ENCODE data around the gene AFDN.

AFDN gene, protein sequence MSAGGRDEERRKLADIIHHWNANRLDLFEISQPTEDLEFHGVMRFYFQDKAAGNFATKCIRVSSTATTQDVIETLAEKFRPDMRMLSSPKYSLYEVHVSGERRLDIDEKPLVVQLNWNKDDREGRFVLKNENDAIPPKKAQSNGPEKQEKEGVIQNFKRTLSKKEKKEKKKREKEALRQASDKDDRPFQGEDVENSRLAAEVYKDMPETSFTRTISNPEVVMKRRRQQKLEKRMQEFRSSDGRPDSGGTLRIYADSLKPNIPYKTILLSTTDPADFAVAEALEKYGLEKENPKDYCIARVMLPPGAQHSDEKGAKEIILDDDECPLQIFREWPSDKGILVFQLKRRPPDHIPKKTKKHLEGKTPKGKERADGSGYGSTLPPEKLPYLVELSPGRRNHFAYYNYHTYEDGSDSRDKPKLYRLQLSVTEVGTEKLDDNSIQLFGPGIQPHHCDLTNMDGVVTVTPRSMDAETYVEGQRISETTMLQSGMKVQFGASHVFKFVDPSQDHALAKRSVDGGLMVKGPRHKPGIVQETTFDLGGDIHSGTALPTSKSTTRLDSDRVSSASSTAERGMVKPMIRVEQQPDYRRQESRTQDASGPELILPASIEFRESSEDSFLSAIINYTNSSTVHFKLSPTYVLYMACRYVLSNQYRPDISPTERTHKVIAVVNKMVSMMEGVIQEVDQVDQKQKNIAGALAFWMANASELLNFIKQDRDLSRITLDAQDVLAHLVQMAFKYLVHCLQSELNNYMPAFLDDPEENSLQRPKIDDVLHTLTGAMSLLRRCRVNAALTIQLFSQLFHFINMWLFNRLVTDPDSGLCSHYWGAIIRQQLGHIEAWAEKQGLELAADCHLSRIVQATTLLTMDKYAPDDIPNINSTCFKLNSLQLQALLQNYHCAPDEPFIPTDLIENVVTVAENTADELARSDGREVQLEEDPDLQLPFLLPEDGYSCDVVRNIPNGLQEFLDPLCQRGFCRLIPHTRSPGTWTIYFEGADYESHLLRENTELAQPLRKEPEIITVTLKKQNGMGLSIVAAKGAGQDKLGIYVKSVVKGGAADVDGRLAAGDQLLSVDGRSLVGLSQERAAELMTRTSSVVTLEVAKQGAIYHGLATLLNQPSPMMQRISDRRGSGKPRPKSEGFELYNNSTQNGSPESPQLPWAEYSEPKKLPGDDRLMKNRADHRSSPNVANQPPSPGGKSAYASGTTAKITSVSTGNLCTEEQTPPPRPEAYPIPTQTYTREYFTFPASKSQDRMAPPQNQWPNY (N-terminal part only)

DNA sequence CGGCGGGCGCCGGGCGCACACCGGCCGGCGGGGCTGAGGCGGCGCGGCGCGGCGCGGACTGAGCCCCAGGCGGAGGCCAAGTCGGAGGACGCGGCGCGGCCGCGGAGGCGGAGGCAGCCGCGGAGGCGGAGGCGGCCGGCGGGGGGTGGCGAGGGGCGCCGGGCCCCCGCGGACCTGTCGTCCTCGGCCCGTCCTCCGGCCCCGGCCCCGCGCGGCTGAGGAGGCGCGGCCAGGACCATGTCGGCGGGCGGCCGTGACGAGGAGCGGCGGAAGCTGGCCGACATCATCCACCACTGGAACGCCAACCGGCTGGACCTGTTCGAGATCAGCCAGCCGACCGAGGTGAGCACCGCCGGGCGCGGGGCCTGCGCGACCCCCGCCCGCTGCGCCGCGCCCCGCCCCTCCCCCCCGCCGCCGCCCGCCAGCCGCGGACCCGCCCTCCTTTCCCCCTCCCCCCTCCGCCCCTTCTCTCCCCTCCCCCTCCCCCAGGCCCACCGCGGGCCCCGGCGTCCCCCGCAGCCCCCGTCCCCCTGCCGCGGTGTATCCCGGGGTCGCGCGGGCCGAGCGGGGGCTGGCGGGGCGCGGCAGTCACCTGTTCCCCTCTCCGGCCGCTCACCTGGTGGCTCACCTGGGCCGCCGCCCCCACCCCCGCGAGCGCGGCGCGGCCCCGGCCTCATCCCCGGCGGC, at the start of gene AFDN:
AFDN (plus strand) TSS at position 16 of the 687 bp plus-strand sequence; CDS start at position 238, 222 bp downstream.
- peaks cover 6% of the 10 kb centered on the region for H3K36me3 ChIP-seq (ENCODE audit: control insufficient read depth, insufficient read depth, low read length)
- no peaks in the 10 kb centered on the region for H3K27me3 ChIP-seq (ENCODE audit: control insufficient read depth, insufficient read depth, low read length)
- H3K9me3 ChIP-seq (ENCODE audit: control insufficient read depth, insufficient read depth, low read depth, low read length): no peaks in the 10 kb centered on the region
- H3K9ac ChIP-seq (ENCODE audit: low read length): peak within 1 kb of the TSS; percentile 89
- H3K4me1 ChIP-seq (ENCODE audit: control insufficient read depth, insufficient read depth, low read length): peaks cover 17% of the 10 kb centered on the region
- H3K27ac ChIP-seq (ENCODE audit: low read depth, low read length): peak within 1 kb of the TSS; percentile 61; the same call in 1 of the 2 replicates
- peak within 1 kb of the TSS; percentile 99 for H3K4me3 ChIP-seq (ENCODE audit: low read depth, low read length)

DNA sequence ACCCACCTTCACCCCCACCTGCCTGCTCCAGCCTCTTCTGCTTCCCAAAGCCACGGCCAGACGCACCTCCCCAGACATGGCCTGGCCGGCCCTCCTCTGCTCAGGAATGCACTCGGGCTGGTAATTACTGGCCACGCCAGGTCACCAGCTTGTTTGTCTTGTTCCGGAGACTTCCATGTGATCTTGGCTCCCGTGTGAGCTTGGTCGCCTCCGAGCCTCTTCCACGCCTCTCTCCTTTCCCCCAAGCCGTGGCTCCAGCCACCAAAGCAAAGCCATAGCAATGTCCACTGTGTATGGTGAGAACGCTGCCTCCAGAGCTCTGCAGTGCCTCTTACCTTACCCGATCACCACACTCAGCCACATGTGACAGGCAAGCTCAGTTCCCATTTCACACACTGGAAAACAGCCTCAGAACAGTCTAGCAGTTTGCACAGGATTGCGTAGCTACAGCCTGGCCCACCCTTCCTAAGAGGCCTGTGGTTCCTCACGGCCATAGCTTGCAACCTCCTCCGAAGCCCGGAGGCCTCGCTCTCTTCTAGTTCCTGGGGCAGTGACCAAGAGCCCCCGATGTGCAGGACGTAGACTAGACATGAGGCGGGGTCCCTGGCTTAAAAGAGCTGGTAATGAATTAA, 48.1 kb upstream of the AFDN start:
- no peak overlapping the region for H3K9ac ChIP-seq (ENCODE audit: low read length)
- no peaks in the 10 kb centered on the region for H3K27me3 ChIP-seq (ENCODE audit: control insufficient read depth, insufficient read depth, low read length)

DNA sequence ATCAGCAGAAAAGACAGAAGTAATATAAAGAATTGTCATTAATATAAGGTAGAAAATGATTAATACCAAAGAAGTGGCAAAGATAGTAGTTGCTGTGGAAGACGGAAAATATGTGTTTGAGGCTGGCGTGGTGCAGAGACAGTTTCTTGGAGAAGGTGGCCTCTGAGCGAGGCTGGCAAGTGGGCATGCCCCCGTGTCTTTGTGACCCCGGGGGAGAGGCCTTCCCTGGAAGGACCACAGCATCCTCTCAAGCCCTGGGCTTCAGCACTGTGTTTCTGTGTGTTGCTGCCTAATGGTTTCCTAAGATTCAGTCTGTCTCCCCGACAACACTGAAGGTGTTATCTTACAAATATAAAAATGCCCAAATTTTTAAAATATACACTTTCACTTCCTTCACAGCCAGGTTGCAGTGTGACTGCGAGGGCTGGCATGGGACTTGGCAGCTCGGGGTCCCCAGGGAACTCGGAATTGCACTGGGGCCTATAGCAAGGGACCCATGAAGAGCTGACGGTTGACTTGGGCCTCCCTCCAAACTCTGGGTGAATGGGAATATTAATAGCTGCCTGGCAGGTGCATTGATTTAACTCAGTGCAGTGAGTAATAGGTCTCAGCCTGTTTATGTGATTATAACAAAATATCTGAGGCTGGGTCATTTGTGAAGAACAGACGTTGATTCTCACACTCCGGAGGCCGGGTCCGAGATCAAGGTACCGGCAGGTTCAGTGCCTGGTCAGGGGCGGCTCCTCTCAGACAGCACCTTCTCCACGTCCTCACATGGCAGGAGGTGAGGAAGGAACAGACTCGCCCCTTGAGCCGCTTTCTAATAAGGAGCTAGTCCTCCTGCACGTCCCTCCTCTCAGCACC, 47.4 kb upstream of the AFDN start:
- H3K36me3 ChIP-seq (ENCODE audit: control insufficient read depth, insufficient read depth, low read length): no peaks in the 10 kb centered on the region
- no peak overlapping the region for H3K4me3 ChIP-seq (ENCODE audit: low read depth, low read length)
- no peaks in the 10 kb centered on the region for H3K4me1 ChIP-seq (ENCODE audit: control insufficient read depth, insufficient read depth, low read length)
- H3K9me3 ChIP-seq (ENCODE audit: control insufficient read depth, insufficient read depth, low read depth, low read length): no peaks in the 10 kb centered on the region
- no peak overlapping the region for H3K9ac ChIP-seq (ENCODE audit: low read length)
- no peaks in the 10 kb centered on the region for H3K27me3 ChIP-seq (ENCODE audit: control insufficient read depth, insufficient read depth, low read length)
- H3K27ac ChIP-seq (ENCODE audit: low read depth, low read length): no peak overlapping the region

More for the DNA sequence above, 48.1 kb upstream of the AFDN start:
- H3K4me3 ChIP-seq (ENCODE audit: low read depth, low read length): no peak overlapping the region
- H3K4me1 ChIP-seq (ENCODE audit: control insufficient read depth, insufficient read depth, low read length): no peaks in the 10 kb centered on the region
- H3K27ac ChIP-seq (ENCODE audit: low read depth, low read length): no peak overlapping the region
- no peaks in the 10 kb centered on the region for H3K36me3 ChIP-seq (ENCODE audit: control insufficient read depth, insufficient read depth, low read length)
- H3K9me3 ChIP-seq (ENCODE audit: control insufficient read depth, insufficient read depth, low read depth, low read length): no peaks in the 10 kb centered on the region

DNA sequence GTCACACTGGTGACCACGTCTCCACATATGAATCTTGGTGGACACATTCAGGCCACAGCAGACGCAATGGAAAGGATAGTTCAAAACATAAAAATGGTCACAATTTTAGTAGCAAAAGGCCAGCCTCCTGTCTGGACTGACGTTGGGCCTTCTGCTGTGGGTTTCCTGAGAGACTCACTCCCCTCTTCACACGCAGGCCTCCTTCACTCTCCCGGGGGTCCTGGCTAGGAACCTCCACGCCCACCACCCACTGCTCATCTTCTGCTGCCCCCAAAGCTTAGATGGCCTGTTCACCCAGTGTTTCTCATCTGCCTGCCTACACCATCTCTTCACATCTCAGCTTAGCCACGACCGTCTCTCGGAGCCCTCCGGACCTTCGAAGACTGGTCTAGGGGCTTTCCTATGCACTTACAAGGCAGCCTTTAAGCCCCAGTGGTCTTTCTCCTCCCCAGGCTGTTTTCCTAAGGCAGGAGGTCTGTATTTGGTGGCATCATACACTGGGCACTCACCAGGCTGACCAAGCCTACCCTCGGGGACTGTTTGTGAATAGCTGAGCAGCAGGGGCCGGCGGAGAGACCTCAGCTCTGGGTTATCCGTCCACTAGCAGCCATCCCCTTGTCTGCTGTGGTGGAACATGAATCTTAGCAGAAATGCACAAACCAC, 46.6 kb upstream of the AFDN start:
- no peaks in the 10 kb centered on the region for H3K9me3 ChIP-seq (ENCODE audit: control insufficient read depth, insufficient read depth, low read depth, low read length)
- no peak overlapping the region for H3K9ac ChIP-seq (ENCODE audit: low read length)
- H3K4me3 ChIP-seq (ENCODE audit: low read depth, low read length): no peak overlapping the region
- H3K27me3 ChIP-seq (ENCODE audit: control insufficient read depth, insufficient read depth, low read length): no peaks in the 10 kb centered on the region
- no peaks in the 10 kb centered on the region for H3K36me3 ChIP-seq (ENCODE audit: control insufficient read depth, insufficient read depth, low read length)
- H3K27ac ChIP-seq (ENCODE audit: low read depth, low read length): no peak overlapping the region
- H3K4me1 ChIP-seq (ENCODE audit: control insufficient read depth, insufficient read depth, low read length): no peaks in the 10 kb centered on the region

DNA sequence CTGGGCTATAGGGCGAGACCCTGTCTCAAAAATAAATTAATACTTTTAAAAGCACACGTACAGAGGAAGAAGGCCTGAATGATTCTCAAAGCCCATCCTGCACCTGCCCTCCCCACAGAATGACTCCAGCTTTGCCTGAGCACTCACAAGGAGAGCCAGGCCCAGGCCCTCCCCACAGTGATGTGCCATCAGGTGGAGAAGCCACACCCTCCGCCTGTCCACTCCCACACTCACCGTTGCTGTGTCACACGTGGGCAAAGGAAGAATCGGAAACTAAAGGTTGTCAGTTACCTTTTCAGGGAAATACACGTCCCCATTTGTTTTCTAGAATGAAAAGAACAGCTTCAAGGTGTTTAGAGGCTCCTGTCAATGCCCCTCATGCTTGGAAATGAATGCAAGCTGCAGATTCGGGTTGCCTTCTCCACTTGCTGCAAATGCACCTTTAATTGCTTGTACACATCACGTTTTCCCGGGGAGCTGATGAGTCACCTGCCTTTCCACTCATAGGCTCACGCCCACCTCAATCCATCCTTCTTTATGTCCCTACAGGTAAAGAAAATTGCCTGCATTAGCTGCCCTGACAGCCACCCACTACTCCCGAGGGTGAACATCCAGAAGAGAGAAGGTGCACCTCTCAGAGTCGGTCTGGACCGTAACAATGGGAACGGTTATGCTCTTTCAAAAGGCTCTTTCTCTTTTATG, 45.5 kb upstream of the AFDN start:
- Histone ChIP-seq H3K27me3 (ENCODE audit: control insufficient read depth, insufficient read depth, low read length) (no peaks in the 10 kb centered on the region), H3K9ac (ENCODE audit: low read length) (no peak overlapping the region), H3K9me3 (ENCODE audit: control insufficient read depth, insufficient read depth, low read depth, low read length) (no peaks in the 10 kb centered on the region), H3K36me3 (ENCODE audit: control insufficient read depth, insufficient read depth, low read length) (no peaks in the 10 kb centered on the region), H3K4me1 (ENCODE audit: control insufficient read depth, insufficient read depth, low read length) (no peaks in the 10 kb centered on the region), H3K27ac (ENCODE audit: low read depth, low read length) (no peak overlapping the region), H3K4me3 (ENCODE audit: low read depth, low read length) (no peak overlapping the region)

DNA sequence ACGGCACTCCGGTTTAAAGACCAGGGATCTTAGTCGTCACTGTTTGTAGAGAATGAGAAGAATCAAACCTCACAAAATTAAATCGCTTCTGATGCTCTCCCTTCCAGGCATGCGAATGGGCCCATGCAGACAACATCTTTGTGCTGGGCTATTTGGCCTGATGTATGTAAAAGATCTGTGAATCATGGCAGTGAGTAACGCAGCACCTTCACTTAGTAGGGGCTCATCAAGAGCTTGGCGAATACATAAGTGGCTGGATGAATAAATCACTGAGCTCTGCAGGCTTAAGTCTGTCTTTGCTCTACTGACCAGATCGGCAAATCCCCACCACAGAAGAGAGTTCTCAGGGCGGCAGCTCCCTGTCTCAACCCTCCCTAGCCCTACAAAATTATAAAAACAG, 44.8 kb upstream of the AFDN start:
- Histone ChIP-seq H3K27me3 (ENCODE audit: control insufficient read depth, insufficient read depth, low read length) (no peaks in the 10 kb centered on the region), H3K27ac (ENCODE audit: low read depth, low read length) (no peak overlapping the region), H3K4me1 (ENCODE audit: control insufficient read depth, insufficient read depth, low read length) (no peaks in the 10 kb centered on the region), H3K4me3 (ENCODE audit: low read depth, low read length) (no peak overlapping the region), H3K9me3 (ENCODE audit: control insufficient read depth, insufficient read depth, low read depth, low read length) (no peaks in the 10 kb centered on the region), H3K9ac (ENCODE audit: low read length) (no peak overlapping the region), H3K36me3 (ENCODE audit: control insufficient read depth, insufficient read depth, low read length) (no peaks in the 10 kb centered on the region)

DNA sequence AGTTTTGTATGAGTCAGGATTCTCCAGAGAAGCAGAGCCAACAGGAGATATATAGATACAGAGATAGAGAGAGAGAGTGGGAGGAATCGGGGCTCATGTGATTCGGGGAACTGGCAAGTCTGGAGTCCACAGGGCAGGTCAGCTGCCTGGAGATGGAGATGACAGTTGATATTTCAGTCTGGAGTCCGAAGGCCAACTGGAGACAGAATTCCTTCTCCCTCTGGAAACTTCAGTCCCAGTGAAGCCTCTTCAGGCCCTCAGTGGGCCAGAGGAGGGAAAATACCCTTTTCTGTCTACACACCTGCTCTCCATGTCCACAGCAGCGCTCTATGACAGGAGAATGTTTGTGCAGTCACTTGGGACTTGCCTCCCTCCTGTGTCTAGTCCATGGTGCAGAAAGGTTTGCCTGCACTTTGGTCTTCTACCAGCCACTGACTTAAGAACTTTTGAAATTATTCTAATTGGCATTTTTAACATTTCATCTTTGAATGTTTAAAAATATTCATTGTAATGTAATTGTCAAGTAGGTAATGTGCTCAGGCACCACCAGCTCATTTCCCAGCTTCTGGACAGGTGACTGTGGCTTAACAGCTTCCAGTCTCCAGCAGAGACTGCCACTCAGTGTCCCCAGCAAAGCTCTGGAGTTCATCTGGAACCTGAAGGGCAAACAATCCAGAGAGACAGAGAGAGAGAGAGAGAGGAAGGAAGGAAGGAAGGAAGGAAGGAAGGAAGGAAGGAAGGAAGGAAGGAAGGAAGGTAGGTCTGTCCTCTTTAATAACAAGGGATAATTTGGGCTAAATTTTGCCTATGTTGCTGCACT, 43.8 kb upstream of the AFDN start:
- Histone ChIP-seq H3K27me3 (ENCODE audit: control insufficient read depth, insufficient read depth, low read length) (no peaks in the 10 kb centered on the region), H3K4me3 (ENCODE audit: low read depth, low read length) (no peak overlapping the region), H3K27ac (ENCODE audit: low read depth, low read length) (no peak overlapping the region), H3K36me3 (ENCODE audit: control insufficient read depth, insufficient read depth, low read length) (no peaks in the 10 kb centered on the region), H3K4me1 (ENCODE audit: control insufficient read depth, insufficient read depth, low read length) (no peaks in the 10 kb centered on the region), H3K9ac (ENCODE audit: low read length) (no peak overlapping the region), H3K9me3 (ENCODE audit: control insufficient read depth, insufficient read depth, low read depth, low read length) (no peaks in the 10 kb centered on the region)

DNA sequence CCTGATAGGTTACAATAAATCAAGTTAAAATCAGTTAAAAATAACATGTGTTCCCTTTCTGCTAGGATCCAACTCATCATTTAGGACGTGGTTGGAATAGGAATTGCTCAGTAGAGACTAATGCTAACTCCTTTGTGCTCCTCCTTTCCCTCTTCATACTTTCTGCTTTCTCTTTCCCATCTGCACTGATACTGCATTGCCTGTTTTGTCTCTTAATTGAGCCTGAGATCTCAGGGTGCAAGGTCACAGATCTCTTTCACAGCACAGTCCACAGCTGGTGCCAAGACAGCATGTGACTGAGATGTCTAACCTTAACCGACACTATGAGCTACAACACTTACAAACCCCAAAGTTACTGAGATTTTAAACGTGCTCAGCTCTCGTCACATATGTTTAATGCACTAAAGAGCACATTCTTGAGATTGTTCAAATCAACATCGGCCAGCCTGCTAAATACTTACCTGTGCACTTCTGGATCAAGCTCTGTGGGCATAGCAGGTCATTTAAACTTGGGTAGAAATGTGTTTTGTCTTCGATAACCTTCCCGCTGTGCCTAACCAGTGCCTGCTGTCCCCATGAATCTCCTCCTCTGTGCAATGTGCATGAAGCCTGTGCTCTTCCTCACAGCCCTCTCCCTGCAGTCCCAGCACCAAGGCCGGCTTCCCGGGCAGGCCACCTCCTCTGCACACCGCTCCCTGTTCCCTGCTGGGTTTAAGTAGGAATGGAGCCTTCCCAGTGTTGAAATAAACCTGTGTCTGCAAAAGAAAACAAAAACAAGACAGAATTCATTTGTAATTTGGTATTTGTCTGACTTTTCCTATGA, 39.6 kb upstream of the AFDN start:
- H3K4me1 ChIP-seq (ENCODE audit: control insufficient read depth, insufficient read depth, low read length): no peaks in the 10 kb centered on the region
- no peaks in the 10 kb centered on the region for H3K27me3 ChIP-seq (ENCODE audit: control insufficient read depth, insufficient read depth, low read length)
- H3K27ac ChIP-seq (ENCODE audit: low read depth, low read length): no peak overlapping the region
- H3K36me3 ChIP-seq (ENCODE audit: control insufficient read depth, insufficient read depth, low read length): no peaks in the 10 kb centered on the region
- H3K4me3 ChIP-seq (ENCODE audit: low read depth, low read length): no peak overlapping the region
- H3K9me3 ChIP-seq (ENCODE audit: control insufficient read depth, insufficient read depth, low read depth, low read length): no peaks in the 10 kb centered on the region
- H3K9ac ChIP-seq (ENCODE audit: low read length): no peak overlapping the region
